Chondrocyte (in vitro differentiated cells): ENCODE data around the gene APMAP. TPM values are rescaled to one million over a fixed set of nuclear protein-coding genes. Genes with fewer than 3 reads are reported as not detected.
"Not testable (repeated sequence)": the region's sequence is repeated elsewhere in the genome, so short reads cannot be mapped to it uniquely, and the experiment has no call there.

Experiments used
- DNase-seq: peaks from one replicate; pipeline ENCODE4 v3.0.0; 2021; ENCODE audit warnings: mixed read lengths, low spot score
- H3K27ac Mint-ChIP-seq: one replicate; pipeline ENCODE4 v1.8.0; 2021; ENCODE audit warnings: mild to moderate bottlenecking, moderate library complexity, mixed read lengths; ENCODE audit not compliant: unreplicated experiment
- H3K27me3 Mint-ChIP-seq: 2 replicates; pipeline ENCODE4 v1.8.0; 2021; ENCODE audit warnings: low read depth, mixed read lengths
- H3K36me3 Mint-ChIP-seq: 2 replicates; pipeline ENCODE4 v1.8.0; 2021; ENCODE audit warnings: low read depth, mixed read lengths
- H3K4me1 Mint-ChIP-seq: 2 replicates; pipeline ENCODE4 v1.8.0; 2021; ENCODE audit warnings: low read depth, mild to moderate bottlenecking, mixed read lengths
- H3K4me3 Mint-ChIP-seq: one replicate; pipeline ENCODE4 v1.8.0; 2021; ENCODE audit warnings: mild to moderate bottlenecking, moderate library complexity, mixed read lengths; ENCODE audit not compliant: unreplicated experiment
- H3K9me3 Mint-ChIP-seq: 2 replicates; pipeline ENCODE4 v1.8.0; 2021; ENCODE audit warnings: low read depth, mixed read lengths
- CTCF ChIP-seq: fragments of 200-600 bp; sonication (generic); IDR thresholded peaks from 2 replicates; pipeline ENCODE4 v1.5.0; 2021; ENCODE audit warnings: antibody characterized with exemption, mild to moderate bottlenecking, moderate library complexity
- total RNA-seq: library from RNA; stranded (reverse); gene quantifications from 3 replicates; pipeline ENCODE4 v1.2.1, GENCODE V29; 2021

Gene APMAP
- total RNA-seq, 1 donor from 2014 or later: 82.2 TPM

GRCh38 chr20:24935140-24935539 is 57.4 kb downstream of the APMAP start:
- no peak for TF ChIP-seq CTCF
- Mint-ChIP-seq H3K36me3 (no peaks in the 10 kb centered on the region), H3K27me3 (no peaks in the 10 kb centered on the region), H3K9me3 (peaks cover 5% of the 10 kb centered on the region), H3K4me3 (no peak overlapping the region), H3K27ac (no peak overlapping the region), H3K4me1 (peaks cover 15% of the 10 kb centered on the region)
- no peak for DNase-seq

- Mint-ChIP-seq H3K36me3 (no peaks in the 10 kb centered on the region), H3K27me3 (peaks cover 1% of the 10 kb centered on the region), H3K4me3 (no peak overlapping the region), H3K9me3 (peaks cover 5% of the 10 kb centered on the region), H3K27ac (no peak overlapping the region), H3K4me1 (peaks cover 15% of the 10 kb centered on the region)
- no peak for DNase-seq
- no peak for TF ChIP-seq CTCF
These were observed 57.8 kb downstream of the APMAP start for GRCh38 chr20:24934716-24935115.

GRCh38 chr20:24934101-24934661 is 58.4 kb downstream of the APMAP start:
- DNase-seq: no peak
- no peak for TF ChIP-seq CTCF
- Mint-ChIP-seq H3K36me3 (no peaks in the 10 kb centered on the region), H3K4me1 (peaks cover 15% of the 10 kb centered on the region), H3K27me3 (peaks cover 2% of the 10 kb centered on the region), H3K4me3 (no peak overlapping the region), H3K27ac (no peak overlapping the region), H3K9me3 (peaks cover 5% of the 10 kb centered on the region)

GRCh38 chr20:24933266-24933908 is 59.2 kb downstream of the APMAP start:
- no peak for TF ChIP-seq CTCF
- H3K27ac Mint-ChIP-seq: no peak overlapping the region
- no peak overlapping the region for H3K4me3 Mint-ChIP-seq
- no peaks in the 10 kb centered on the region for H3K36me3 Mint-ChIP-seq
- peaks cover 2% of the 10 kb centered on the region for H3K27me3 Mint-ChIP-seq
- DNase-seq: no peak
- H3K4me1 Mint-ChIP-seq: peaks cover 15% of the 10 kb centered on the region
- peaks cover 5% of the 10 kb centered on the region for H3K9me3 Mint-ChIP-seq

GRCh38 chr20:24931893-24932292 is 60.7 kb downstream of the APMAP start:
- H3K27me3 Mint-ChIP-seq, DNase-seq, H3K4me3 Mint-ChIP-seq, H3K9me3 Mint-ChIP-seq, H3K36me3 Mint-ChIP-seq: not testable (repeated sequence)
- Mint-ChIP-seq H3K4me1 (peaks cover 15% of the 10 kb centered on the region), H3K27ac (peak overlapping the region; percentile 19)
